CD4-positive, alpha-beta T cell (primary cell): ENCODE measurements around the gene ACTR3C. TPM values are rescaled to one million over a fixed set of nuclear protein-coding genes. Genes with fewer than 3 reads are reported as not detected.

Experiments
- ATAC-seq: fragments of 200-7000 bp; cut with Tn5 transposase; one replicate; pipeline ENCODE4 v1.10.0; 2022; ENCODE audit warnings: mild to moderate bottlenecking; ENCODE audit not compliant: poor library complexity
- CTCF ChIA-PET: fragments of 350-600 bp; sonication (Branson Sonifier 250); formaldehyde crosslinking; loops from one replicate; lab custom pipeline; 2021; ENCODE audit warnings: antibody characterized with exemption, inconsistent platforms; lab: Charles Lee
- POLR2A ChIA-PET: fragments of 350-600 bp; sonication (Branson Sonifier 250); formaldehyde crosslinking; loops from one replicate; lab custom pipeline; 2021; ENCODE audit warnings: antibody characterized with exemption, inconsistent platforms; lab: Charles Lee
- DNase-seq, 14 experiments: peaks; one replicate each; pipeline ENCODE4 v3.0.0-alpha.2; 2013 to 2020; ENCODE audit warnings: mixed read lengths in 2 of 14
- H3K27ac ChIP-seq, 2 donors: one replicate each; pipeline versions ENCODE4 v1.5.1 to v1.7.0; 2013; ENCODE audit warnings: low read length in 2 of 2, low read depth in 1 of 2, mild to moderate bottlenecking in 1 of 2
- H3K27me3 ChIP-seq, 2 experiments: 1 replicate in 1 of 2; 2 replicates in 1 of 2; pipeline versions ENCODE4 v1.6.1 to v1.7.0; 2013; ENCODE audit warnings: low read length in 2 of 2, control low read depth in 1 of 2, mild to moderate bottlenecking in 1 of 2, moderate library complexity in 1 of 2; ENCODE audit not compliant: insufficient read depth in 2 of 2, control insufficient read depth in 1 of 2
- H3K36me3 ChIP-seq: one replicate; pipeline ENCODE4 v1.6.1; 2013; ENCODE audit warnings: low read length, control low read depth; ENCODE audit not compliant: insufficient read depth
- H3K4me1 ChIP-seq: one replicate; pipeline ENCODE4 v1.6.1; 2013; ENCODE audit warnings: low read length, control low read depth; ENCODE audit not compliant: insufficient read depth
- H3K4me3 ChIP-seq: one replicate; pipeline ENCODE4 v1.5.1; 2013; ENCODE audit warnings: mild to moderate bottlenecking, low read length, moderate library complexity
- H3K9me3 ChIP-seq, 2 experiments: 1 replicate in 1 of 2; 2 replicates in 1 of 2; pipeline versions ENCODE4 v1.6.1 to v1.7.0; 2013; ENCODE audit warnings: low read length in 2 of 2, mild to moderate bottlenecking in 2 of 2, control low read depth in 1 of 2, moderate library complexity in 1 of 2; ENCODE audit not compliant: control insufficient read depth in 1 of 2, insufficient read depth in 1 of 2
- H3K27ac Mint-ChIP-seq: one replicate; pipeline ENCODE4 v1.8.0; 2020; ENCODE audit warnings: mixed read lengths
- H3K27me3 Mint-ChIP-seq: one replicate; pipeline ENCODE4 v1.8.0; 2021; ENCODE audit warnings: mixed read lengths
- H3K36me3 Mint-ChIP-seq: one replicate; pipeline ENCODE4 v1.8.0; 2021; ENCODE audit warnings: low read depth, mixed read lengths
- H3K4me1 Mint-ChIP-seq: one replicate; pipeline ENCODE4 v1.8.0; 2021; ENCODE audit warnings: low read depth, mixed read lengths
- H3K4me3 Mint-ChIP-seq: one replicate; pipeline ENCODE4 v1.8.0; 2020; ENCODE audit warnings: mild to moderate bottlenecking, mixed read lengths
- H3K9me3 Mint-ChIP-seq: one replicate; pipeline ENCODE4 v1.8.0; 2020; ENCODE audit warnings: mixed read lengths
- intact Hi-C, 2 experiments: fragments of 100-400 bp; cut with DNase I in 1 of 2; cut with micrococcal nuclease in 1 of 2; formaldehyde crosslinking; loops; one replicate each; pipeline versions ENCODE4 v1.15.1 to v1.9.0; 2023 to 2025; cut with DNase I, micrococcal nuclease
- total RNA-seq, 174 experiments: library from RNA in 2 of 174; stranded (reverse) in 2 of 174; gene quantifications; one replicate each; pipeline ENCODE4 v1.2.3 and lab custom pipeline; 2021 to 2026
- TF ChIP-seq, protein P1 (sequence below): fragments of 200-600 bp; IDR thresholded peaks from one replicate; pipeline ENCODE4 v1.8.0; 2022; ENCODE audit warnings: antibody characterized with exemption, mild to moderate bottlenecking

ACTR3C gene
- total RNA-seq, 2 experiments from 2014 or later: 1.9 to 3.4 TPM

GRCh38 chr7:150343225-150343624 is 19.9 kb upstream of the ACTR3C start:
- Mint-ChIP-seq H3K4me3 (no peak overlapping the region), H3K27me3 (peaks cover 41% of the 10 kb centered on the region), H3K27ac (no peak overlapping the region), H3K9me3 (no peaks in the 10 kb centered on the region), H3K4me1 (no peaks in the 10 kb centered on the region), H3K36me3 (peaks cover 6% of the 10 kb centered on the region)
- ChIA-PET CTCF (no interaction called here), POLR2A (no interaction called here)
- ATAC-seq: no peak
- Histone ChIP-seq H3K4me1 (peaks cover 6% of the 10 kb centered on the region), H3K27me3 (peaks cover 26 to 31% of the 10 kb centered on the region in 2 experiments), H3K27ac (no peak overlapping the region), H3K36me3 (no peaks in the 10 kb centered on the region), H3K4me3 (no peak overlapping the region), H3K9me3 (peaks cover 4 to 9% of the 10 kb centered on the region in 2 experiments)
- no peak for DNase-seq
- intact Hi-C loops: no loop called here
- TF ChIP-seq, protein P1, sequence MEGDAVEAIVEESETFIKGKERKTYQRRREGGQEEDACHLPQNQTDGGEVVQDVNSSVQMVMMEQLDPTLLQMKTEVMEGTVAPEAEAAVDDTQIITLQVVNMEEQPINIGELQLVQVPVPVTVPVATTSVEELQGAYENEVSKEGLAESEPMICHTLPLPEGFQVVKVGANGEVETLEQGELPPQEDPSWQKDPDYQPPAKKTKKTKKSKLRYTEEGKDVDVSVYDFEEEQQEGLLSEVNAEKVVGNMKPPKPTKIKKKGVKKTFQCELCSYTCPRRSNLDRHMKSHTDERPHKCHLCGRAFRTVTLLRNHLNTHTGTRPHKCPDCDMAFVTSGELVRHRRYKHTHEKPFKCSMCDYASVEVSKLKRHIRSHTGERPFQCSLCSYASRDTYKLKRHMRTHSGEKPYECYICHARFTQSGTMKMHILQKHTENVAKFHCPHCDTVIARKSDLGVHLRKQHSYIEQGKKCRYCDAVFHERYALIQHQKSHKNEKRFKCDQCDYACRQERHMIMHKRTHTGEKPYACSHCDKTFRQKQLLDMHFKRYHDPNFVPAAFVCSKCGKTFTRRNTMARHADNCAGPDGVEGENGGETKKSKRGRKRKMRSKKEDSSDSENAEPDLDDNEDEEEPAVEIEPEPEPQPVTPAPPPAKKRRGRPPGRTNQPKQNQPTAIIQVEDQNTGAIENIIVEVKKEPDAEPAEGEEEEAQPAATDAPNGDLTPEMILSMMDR: no peak

DNA sequence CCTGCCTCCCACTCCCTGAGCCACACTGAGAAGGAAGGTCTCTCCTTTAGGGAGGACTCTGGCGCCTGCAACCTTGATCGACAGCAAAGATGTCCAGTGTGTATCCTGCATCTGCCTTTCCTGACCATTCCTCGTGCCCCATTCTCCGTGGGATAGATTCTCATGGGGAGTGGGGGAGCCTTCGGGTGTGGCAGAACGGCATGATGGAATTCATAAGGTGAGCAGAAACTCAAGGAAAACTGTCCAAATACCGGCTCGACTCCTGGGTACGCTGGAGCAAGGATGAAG is 18.7 kb upstream of the ACTR3C start:
- peaks cover 41% of the 10 kb centered on the region for H3K27me3 Mint-ChIP-seq
- ATAC-seq: no peak
- Histone ChIP-seq H3K27me3 (peaks cover 26 to 31% of the 10 kb centered on the region in 2 experiments), H3K4me1 (peaks cover 6% of the 10 kb centered on the region), H3K36me3 (peaks cover 3% of the 10 kb centered on the region), H3K27ac (no peak overlapping the region), H3K9me3 (peaks cover 4 to 9% of the 10 kb centered on the region in 2 experiments), H3K4me3 (no peak overlapping the region)
- no peak overlapping the region for H3K27ac Mint-ChIP-seq
- no peak for DNase-seq
- ChIA-PET POLR2A (no interaction called here), CTCF (no interaction called here)
- TF ChIP-seq, protein P1: no peak
- H3K4me3 Mint-ChIP-seq: no peak overlapping the region
- intact Hi-C loops: no loop called here
- H3K4me1 Mint-ChIP-seq: no peaks in the 10 kb centered on the region
- peaks cover 6% of the 10 kb centered on the region for H3K36me3 Mint-ChIP-seq
- no peaks in the 10 kb centered on the region for H3K9me3 Mint-ChIP-seq

GRCh38 chr7:150341263-150342120 is 18.1 kb upstream of the ACTR3C start, which contains the start of gene RARRES2:
TSS of gene RARRES2 (minus strand) at chr7:150341629. CDS start at chr7:150340609, 1,020 bp downstream.
- Histone ChIP-seq H3K27ac (no peak within 1 kb of the TSS), H3K36me3 (peaks cover 5% of the 10 kb centered on the region), H3K4me3 (no peak within 1 kb of the TSS), H3K27me3 (peaks cover 26 to 31% of the 10 kb centered on the region in 2 experiments), H3K4me1 (peaks cover 6% of the 10 kb centered on the region), H3K9me3 (peaks cover 4 to 9% of the 10 kb centered on the region in 2 experiments)
- Mint-ChIP-seq H3K9me3 (no peaks in the 10 kb centered on the region), H3K27ac (no peak within 1 kb of the TSS), H3K27me3 (peaks cover 38% of the 10 kb centered on the region), H3K4me3 (no peak within 1 kb of the TSS), H3K4me1 (no peaks in the 10 kb centered on the region), H3K36me3 (peaks cover 6% of the 10 kb centered on the region)
- intact Hi-C loops: no loop called here
- ATAC-seq (no peak), DNase-seq (no peak)
- TF ChIP-seq, protein P1: no peak
- CTCF ChIA-PET: no interaction called here
- POLR2A ChIA-PET: no interaction called here
